WTC11 (cell line): Measurements from ENCODE around the gene AOC1.

Experiments used
- CBFB ChIP-seq: sonication (generic); formaldehyde crosslinking; IDR thresholded peaks from 2 replicates; pipeline ENCODE4 v1.8.1; 2022; ENCODE audit warnings: mild to moderate bottlenecking, low read depth, missing genetic modification reagents
- CTCF ChIP-seq: fragments of 200-600 bp; IDR thresholded peaks from 2 replicates; pipeline ENCODE4 v1.8.0; 2022; ENCODE audit warnings: antibody characterized with exemption

DNA sequence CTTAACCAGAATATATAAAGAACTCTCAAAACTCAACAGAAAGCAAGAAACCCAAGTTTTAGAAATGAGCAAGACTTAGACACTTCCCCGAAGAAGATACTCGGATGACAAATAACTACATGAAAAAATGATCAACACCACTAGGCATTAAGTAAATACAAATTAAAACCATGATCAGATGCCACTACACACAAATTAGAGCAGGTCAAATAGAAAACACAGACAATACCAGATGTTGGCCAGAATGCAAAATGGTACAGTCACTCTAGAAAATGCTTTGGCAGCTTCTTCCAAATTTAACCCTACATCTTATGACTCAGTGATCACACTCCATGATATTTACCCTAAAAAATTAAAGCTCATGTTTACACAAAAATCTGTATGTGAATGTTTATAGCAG, 33.3 kb upstream of the AOC1 start:
- TF ChIP-seq CBFB (CRISPR knock-in tag) (no peak), CTCF (no peak)
